ENCODE measurements around the gene PREX1.
A peak's percentile ranks its signal among the peaks of the same experiment; 100 is the strongest.
"Not testable (repeated sequence)": the region's sequence is repeated elsewhere in the genome, so short reads cannot be mapped to it uniquely, and the experiment has no call there.

The PREX1 gene

GRCh38 chr20:48827855-48828733 lies at the start of gene PREX1:
Gene PREX1, minus strand, starts transcription at chr20:48827999. Its CDS starts 139 bp downstream, at chr20:48827860.
- peak; percentile 68 to 75 for DNase-seq (ENCODE audit: extremely low read depth in 1 of 2, low read depth in 1 of 2)

GRCh38 chr20:48877304-48877703 lies 49.5 kb upstream of the PREX1 start:
- no peak for DNase-seq (ENCODE audit: extremely low read depth in 1 of 2, low read depth in 1 of 2)

GRCh38 chr20:48875914-48876240 lies 48.1 kb upstream of the PREX1 start:
- no peak for DNase-seq (ENCODE audit: extremely low read depth in 1 of 2, low read depth in 1 of 2)

GRCh38 chr20:48875233-48875913 lies 47.6 kb upstream of the PREX1 start:
- DNase-seq (ENCODE audit: extremely low read depth in 1 of 2, low read depth in 1 of 2) = no peak

GRCh38 chr20:48869442-48869841 lies 41.6 kb upstream of the PREX1 start:
- DNase-seq (ENCODE audit: extremely low read depth in 1 of 2, low read depth in 1 of 2) = not testable (repeated sequence)

GRCh38 chr20:48866936-48867335 lies 39.1 kb upstream of the PREX1 start:
- DNase-seq (ENCODE audit: extremely low read depth in 1 of 2, low read depth in 1 of 2) = no peak

GRCh38 chr20:48864738-48865318 lies 37.0 kb upstream of the PREX1 start:
- DNase-seq (ENCODE audit: extremely low read depth in 1 of 2, low read depth in 1 of 2) = no peak

GRCh38 chr20:48864254-48864653 lies 36.5 kb upstream of the PREX1 start:
- no peak for DNase-seq (ENCODE audit: extremely low read depth in 1 of 2, low read depth in 1 of 2)

GRCh38 chr20:48862279-48862678 lies 34.5 kb upstream of the PREX1 start:
- DNase-seq (ENCODE audit: extremely low read depth in 1 of 2, low read depth in 1 of 2) = no peak

GRCh38 chr20:48861444-48861843 lies 33.6 kb upstream of the PREX1 start:
- DNase-seq (ENCODE audit: extremely low read depth in 1 of 2, low read depth in 1 of 2) = no peak

- no peak for DNase-seq (ENCODE audit: extremely low read depth in 1 of 2, low read depth in 1 of 2)
Observed at GRCh38 chr20:48858075-48858790, 30.4 kb upstream of the PREX1 start.

GRCh38 chr20:48856130-48856529 lies 28.3 kb upstream of the PREX1 start:
- DNase-seq (ENCODE audit: extremely low read depth in 1 of 2, low read depth in 1 of 2) = no peak

- no peak for DNase-seq (ENCODE audit: extremely low read depth in 1 of 2, low read depth in 1 of 2)
Observed at GRCh38 chr20:48855046-48855445, 27.2 kb upstream of the PREX1 start.

GRCh38 chr20:48852609-48853008 lies 24.8 kb upstream of the PREX1 start:
- DNase-seq (ENCODE audit: extremely low read depth in 1 of 2, low read depth in 1 of 2) = no peak

GRCh38 chr20:48851579-48851978 lies 23.8 kb upstream of the PREX1 start:
- no peak for DNase-seq (ENCODE audit: extremely low read depth in 1 of 2, low read depth in 1 of 2)

- DNase-seq (ENCODE audit: extremely low read depth in 1 of 2, low read depth in 1 of 2) = no peak
Observed at GRCh38 chr20:48850977-48851299, 23.1 kb upstream of the PREX1 start.

GRCh38 chr20:48850257-48850976 lies 22.6 kb upstream of the PREX1 start:
- no peak for DNase-seq (ENCODE audit: extremely low read depth in 1 of 2, low read depth in 1 of 2)

GRCh38 chr20:48849779-48850178 lies 22.0 kb upstream of the PREX1 start:
- DNase-seq (ENCODE audit: extremely low read depth in 1 of 2, low read depth in 1 of 2) = no peak

GRCh38 chr20:48849299-48849698 lies 21.5 kb upstream of the PREX1 start:
- no peak for DNase-seq (ENCODE audit: extremely low read depth in 1 of 2, low read depth in 1 of 2)

- DNase-seq (ENCODE audit: extremely low read depth in 1 of 2, low read depth in 1 of 2) = no peak
Observed at GRCh38 chr20:48847498-48848205, 19.9 kb upstream of the PREX1 start.
